Thoracic aorta (tissue), 2 donors: ENCODE measurements around the gene GJA3. TPM values are rescaled to one million over a fixed set of nuclear protein-coding genes. Genes with fewer than 3 reads are reported as not detected.

Experiments used
- ATAC-seq: fragments of 150-250 bp; one replicate; pipeline ENCODE4 v1.8.0; 2017; ENCODE audit warnings: low read depth; ENCODE audit not compliant: insufficient number of reproducible peaks, low FRiP score
- DNase-seq: peaks from one replicate; pipeline ENCODE4 v3.0.0-alpha.2; 2020; ENCODE audit warnings: low spot score
- H3K27ac ChIP-seq, 2 donors: fragments of 200-600 bp; sonication (generic); 1 replicate in 1 of 2; 2 replicates in 1 of 2; pipeline ENCODE4 v1.5.1; 2016; ENCODE audit warnings: mild to moderate bottlenecking in 2 of 2, moderate library complexity in 2 of 2
- H3K27me3 ChIP-seq: fragments of 200-600 bp; sonication (generic); replicated peaks from 2 replicates; pipeline ENCODE4 v1.6.0; 2016; ENCODE audit warnings: mild to moderate bottlenecking; ENCODE audit not compliant: insufficient read depth
- H3K36me3 ChIP-seq: fragments of 200-600 bp; sonication (generic); one replicate; pipeline ENCODE4 v1.5.1; 2016
- H3K4me1 ChIP-seq, 2 donors: fragments of 200-600 bp; sonication (generic); 1 replicate in 1 of 2; 2 replicates in 1 of 2; pipeline versions ENCODE4 v1.5.1 to v1.6.0; 2016; ENCODE audit warnings: low read depth in 2 of 2, mild to moderate bottlenecking in 1 of 2; ENCODE audit not compliant: control insufficient read depth in 1 of 2
- H3K4me3 ChIP-seq: fragments of 200-600 bp; sonication (generic); 2 replicates; pipeline ENCODE4 v1.5.1; 2016; ENCODE audit warnings: mild to moderate bottlenecking
- H3K9me3 ChIP-seq: fragments of 200-600 bp; sonication (generic); 2 replicates; pipeline ENCODE4 v1.5.1; 2016
- CTCF ChIP-seq: fragments of 200-600 bp; sonication (generic); IDR thresholded peaks from one replicate; pipeline ENCODE4 v1.5.1; 2019; ENCODE audit warnings: antibody characterized with exemption
- total RNA-seq, 2 donors: library from RNA; depleted of rRNA; stranded (reverse); fragments of >200 nt; gene quantifications; one replicate each; pipeline versions ENCODE4 v1.1.0 to v1.2.3, GENCODE V29; 2016

Gene GJA3
- total RNA-seq, 2 donors from 2014 or later: under 0.01 TPM; not detected in 1

GRCh38 chr13:20141238-20142022, 19.4 kb downstream of the GJA3 start:
- TF ChIP-seq CTCF: no peak
- Histone ChIP-seq H3K36me3 (no peaks in the 10 kb centered on the region), H3K27me3 (peaks cover 20% of the 10 kb centered on the region), H3K4me3 (peak overlapping the region; percentile 15), H3K9me3 (no peaks in the 10 kb centered on the region), H3K4me1 (peaks cover 0 to 13% of the 10 kb centered on the region in 2 donors), H3K27ac (no peak overlapping the region)
- no peak for ATAC-seq
- DNase-seq: no peak

GRCh38 chr13:20140487-20140886, 20.4 kb downstream of the GJA3 start:
- DNase-seq (no peak), ATAC-seq (no peak)
- H3K27me3 ChIP-seq: peaks cover 20% of the 10 kb centered on the region
- H3K9me3 ChIP-seq: no peaks in the 10 kb centered on the region
- no peak overlapping the region for H3K4me3 ChIP-seq
- TF ChIP-seq CTCF: no peak
- no peaks in the 10 kb centered on the region for H3K36me3 ChIP-seq
- H3K27ac ChIP-seq: no peak overlapping the region
- peaks cover 0 to 13% of the 10 kb centered on the region in 2 donors for H3K4me1 ChIP-seq

GRCh38 chr13:20137875-20138274, 23.0 kb downstream of the GJA3 start:
- H3K27me3 ChIP-seq: peaks cover 20% of the 10 kb centered on the region
- ATAC-seq: no peak

GRCh38 chr13:20136781-20137703, 23.8 kb downstream of the GJA3 start:
- Histone ChIP-seq H3K9me3 (no peaks in the 10 kb centered on the region), H3K4me3 (peak overlapping the region; percentile 4), H3K36me3 (no peaks in the 10 kb centered on the region), H3K27me3 (peaks cover 20% of the 10 kb centered on the region), H3K27ac (no peak overlapping the region), H3K4me1 (peaks cover 0 to 9% of the 10 kb centered on the region in 2 donors)
- TF ChIP-seq CTCF: no peak
- no peak for ATAC-seq
- no peak for DNase-seq

More at GRCh38 chr13:20137875-20138274, 23.0 kb downstream of the GJA3 start:
- TF ChIP-seq CTCF: no peak
- no peaks in the 10 kb centered on the region for H3K36me3 ChIP-seq
- DNase-seq: no peak
- no peak overlapping the region for H3K27ac ChIP-seq
- peaks cover 0 to 13% of the 10 kb centered on the region in 2 donors for H3K4me1 ChIP-seq
- no peaks in the 10 kb centered on the region for H3K9me3 ChIP-seq
- H3K4me3 ChIP-seq: no peak overlapping the region

- DNase-seq (no peak), ATAC-seq (no peak)
- H3K36me3 ChIP-seq: no peaks in the 10 kb centered on the region
- peaks cover 0 to 4% of the 10 kb centered on the region in 2 donors for H3K4me1 ChIP-seq
- H3K4me3 ChIP-seq: no peak overlapping the region
- no peak for TF ChIP-seq CTCF
- no peak overlapping the region for H3K27ac ChIP-seq
- H3K27me3 ChIP-seq: peaks cover 10% of the 10 kb centered on the region
- H3K9me3 ChIP-seq: no peaks in the 10 kb centered on the region
Measured at GRCh38 chr13:20134732-20135131, 26.1 kb downstream of the GJA3 start.
